Measurements from ENCODE around the gene SEC61G.

SEC61G gene

GRCh38 chr7:54757711-54758110, 1.3 kb downstream of the SEC61G start:
- DNase-seq, result no peak

GRCh38 chr7:54749200-54749599, 9.8 kb downstream of the SEC61G start:
- DNase-seq, result no peak

DNA sequence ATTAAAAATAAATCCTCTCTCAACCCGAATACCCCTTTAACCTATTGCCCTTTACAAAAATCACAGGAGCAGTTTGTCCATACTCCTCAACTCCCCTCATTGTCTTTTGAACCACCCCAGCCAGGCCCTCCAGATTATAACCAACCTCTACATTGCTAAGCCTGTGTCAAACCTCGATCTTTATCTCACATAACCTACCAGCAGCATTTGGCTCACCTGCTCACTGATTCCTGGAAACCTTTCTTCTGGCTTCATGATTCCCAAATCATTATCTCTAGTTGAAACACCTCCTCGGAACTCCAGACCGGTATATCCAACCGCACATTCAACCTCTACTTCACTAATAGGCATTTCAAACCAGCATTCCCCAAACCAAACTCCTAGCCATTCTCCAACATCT, 11.8 kb downstream of the SEC61G start:
- DNase-seq, result no peak

GRCh38 chr7:54743580-54743979, 15.4 kb downstream of the SEC61G start:
- no peak for DNase-seq

- no peak for DNase-seq
These were observed 20.3 kb downstream of the SEC61G start for GRCh38 chr7:54738737-54739136.

GRCh38 chr7:54729107-54729506, 29.9 kb downstream of the SEC61G start:
- no peak for DNase-seq

DNA sequence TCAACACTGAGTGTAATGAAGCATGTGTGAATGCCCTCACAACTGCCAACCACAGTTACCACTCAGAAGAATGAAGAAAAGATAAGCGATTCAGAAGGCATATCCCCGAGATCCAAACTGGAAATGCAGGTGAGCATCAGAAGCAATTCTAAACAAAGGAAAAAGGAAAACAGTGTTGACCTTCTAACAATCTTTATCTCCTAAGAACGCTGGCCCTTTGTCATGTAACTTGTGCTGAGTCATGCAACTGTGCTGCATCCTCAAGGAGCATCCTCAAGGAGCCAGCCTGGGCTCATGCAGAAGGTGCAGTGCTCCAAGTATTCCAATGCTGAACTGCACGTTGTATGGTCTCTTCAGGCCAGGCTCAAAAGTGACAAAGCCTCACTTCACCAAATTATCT, 30.6 kb downstream of the SEC61G start:
- no peak for DNase-seq

GRCh38 chr7:54725255-54725654, 33.8 kb downstream of the SEC61G start:
- DNase-seq, result no peak

DNA sequence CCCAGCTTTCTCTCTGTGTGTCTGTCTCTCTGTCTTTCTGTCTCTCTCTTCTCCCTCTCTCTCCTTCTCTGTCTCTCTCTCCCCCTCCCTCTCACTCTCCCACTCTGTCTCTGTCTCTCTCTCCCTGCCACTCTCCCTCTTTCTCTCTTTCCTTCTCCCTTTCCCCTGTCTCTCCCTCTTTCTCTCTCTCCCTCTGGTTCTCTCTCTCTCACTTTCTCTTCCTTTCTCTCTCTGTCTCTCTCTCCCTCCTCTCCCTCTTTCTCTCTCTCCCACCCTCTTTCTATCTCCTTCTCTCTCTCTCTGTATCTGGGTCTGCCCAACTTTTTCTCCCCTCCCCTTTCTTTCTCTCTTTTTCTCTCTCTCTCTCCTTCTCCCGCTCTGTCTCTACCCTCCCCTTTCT, 36.5 kb downstream of the SEC61G start:
- no peak for DNase-seq

GRCh38 chr7:54722026-54722425, 37.0 kb downstream of the SEC61G start:
- DNase-seq, result no peak

GRCh38 chr7:54719974-54720373, 39.0 kb downstream of the SEC61G start:
- no peak for DNase-seq

DNA sequence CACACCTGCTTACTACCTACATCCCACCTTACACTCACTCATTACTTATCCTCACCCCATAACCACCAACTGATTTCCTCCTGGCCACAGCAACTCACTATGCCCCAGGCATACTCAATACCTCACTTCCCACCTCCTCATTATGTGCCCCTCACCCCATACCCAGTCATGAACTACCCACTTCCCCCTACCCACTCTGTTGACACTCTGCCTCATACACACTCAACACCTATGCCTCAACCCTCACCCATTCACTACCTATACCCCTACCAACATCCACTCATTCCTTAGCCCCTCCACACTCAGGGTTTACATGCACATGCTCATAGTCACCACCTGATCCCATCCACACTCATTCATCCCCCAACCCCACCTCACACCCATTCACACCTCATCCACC, 39.6 kb downstream of the SEC61G start:
- DNase-seq, result no peak

- DNase-seq, result no peak
These were observed 46.2 kb downstream of the SEC61G start for GRCh38 chr7:54712820-54713219.

- no peak for DNase-seq
These were observed 47.0 kb downstream of the SEC61G start for GRCh38 chr7:54711900-54712595.

DNA sequence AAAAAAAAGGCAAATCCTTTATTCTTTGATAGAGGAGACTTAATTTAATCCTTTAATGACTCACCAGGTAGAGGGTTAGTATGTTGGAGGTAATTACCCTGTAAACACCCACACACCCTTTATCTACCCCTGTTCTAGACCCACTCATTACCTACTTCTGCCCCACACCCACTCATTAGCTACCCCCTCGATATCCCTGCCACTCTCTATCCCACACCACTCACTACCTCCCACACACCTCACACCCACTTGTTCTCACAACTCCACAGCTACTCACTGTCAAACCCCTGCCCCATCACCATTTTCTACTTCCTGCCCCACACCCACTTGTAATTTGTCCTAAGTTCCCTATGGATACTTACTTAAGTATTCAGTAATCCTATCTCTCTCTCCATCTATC, 49.7 kb downstream of the SEC61G start:
- no peak for DNase-seq

DNA sequence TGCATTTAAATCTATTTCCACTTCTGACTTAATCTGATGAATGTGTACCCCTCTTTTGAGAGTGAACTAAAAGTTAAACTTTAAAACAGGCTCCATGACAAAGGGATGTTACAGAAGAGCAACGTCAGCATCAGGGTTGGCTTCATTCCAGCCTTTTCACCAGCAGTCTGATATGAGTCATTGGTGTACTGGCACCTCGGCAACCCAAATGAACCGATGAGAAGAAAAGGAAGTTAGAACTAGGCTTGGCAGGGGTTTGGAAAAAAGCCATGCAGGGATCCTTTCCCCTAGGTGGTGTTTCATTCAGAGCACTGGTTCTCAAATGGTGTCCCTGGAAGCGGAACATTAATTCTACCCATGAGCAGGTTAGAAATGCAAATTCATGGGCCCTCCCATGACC, 53.6 kb downstream of the SEC61G start:
- no peak for DNase-seq

DNA sequence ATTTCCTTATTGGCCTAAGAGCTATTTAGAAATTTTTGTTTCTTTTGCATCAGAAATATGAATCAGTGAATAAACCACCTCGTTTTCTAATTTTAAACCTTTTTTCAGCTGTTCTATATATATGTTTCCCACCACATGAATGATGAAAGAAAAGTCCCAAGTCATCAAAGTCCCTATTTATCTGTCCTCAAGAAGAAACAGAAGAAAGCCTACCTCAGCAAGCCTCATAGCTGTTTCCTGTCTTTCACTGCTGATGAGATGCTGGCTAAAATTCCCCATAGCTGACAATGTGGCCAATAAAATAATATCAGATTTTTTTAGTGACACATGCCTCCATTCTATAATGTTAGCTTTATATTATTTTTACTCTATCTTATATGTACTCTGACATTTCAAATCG, 54.2 kb downstream of the SEC61G start:
- DNase-seq, result no peak
